CD4-positive, alpha-beta T cell treated with Interleukin-15 for 1 hour (primary cell): Measurements from ENCODE around the gene CTDP1.

Experiments
- DNase-seq: peaks from one replicate; pipeline ENCODE4 v3.0.0-alpha.2; 2020

CTDP1 gene

GRCh38 chr18:79644666-79645057 lies 34.9 kb upstream of the CTDP1 start:
- no peak for DNase-seq

GRCh38 chr18:79645291-79645983 lies 34.2 kb upstream of the CTDP1 start:
- DNase-seq: no peak

DNA sequence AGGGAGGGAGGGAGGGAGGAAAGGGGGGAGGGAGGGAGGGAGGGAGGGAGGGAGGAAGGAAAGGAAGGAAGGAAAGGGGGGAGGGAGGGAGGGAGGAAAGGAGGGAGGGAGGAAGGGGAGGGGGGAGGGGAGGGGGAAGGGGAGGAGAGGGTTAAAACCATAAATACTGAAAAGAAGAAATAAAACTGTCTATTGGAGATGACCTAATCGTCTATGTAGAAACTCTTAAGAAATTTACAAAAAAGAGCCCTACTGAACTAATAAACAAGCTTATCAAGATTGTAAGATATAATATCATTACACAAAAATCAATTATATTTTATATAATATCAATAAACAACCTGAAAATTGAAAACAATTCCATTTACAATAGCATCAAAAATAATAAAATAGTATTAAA lies 32.3 kb upstream of the CTDP1 start:
- DNase-seq: no peak

GRCh38 chr18:79650959-79651358 lies 28.6 kb upstream of the CTDP1 start:
- DNase-seq: no peak

GRCh38 chr18:79657342-79657996 lies 22.1 kb upstream of the CTDP1 start:
- no peak for DNase-seq

- no peak for DNase-seq
These were observed 21.2 kb upstream of the CTDP1 start for GRCh38 chr18:79658366-79658765.

DNA sequence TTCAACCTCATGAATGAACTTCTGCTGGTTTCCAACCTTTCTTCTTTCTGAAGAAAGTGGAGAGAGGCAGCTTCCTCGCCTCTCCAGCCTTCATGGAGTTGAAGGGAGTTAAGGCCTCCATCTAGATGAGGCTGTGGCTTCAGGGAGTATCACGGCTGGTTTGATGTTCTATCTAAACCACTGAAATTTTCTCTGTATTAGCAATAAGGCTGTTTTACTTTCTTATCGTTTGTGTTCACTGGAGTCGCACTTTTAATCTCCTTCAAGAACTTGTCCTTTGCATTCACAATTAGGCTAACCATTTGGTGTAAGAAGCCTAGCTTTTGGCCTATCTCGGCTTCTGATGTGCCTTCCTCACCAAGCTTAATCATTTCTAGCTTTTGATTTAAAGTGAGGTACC lies 19.9 kb upstream of the CTDP1 start:
- no peak for DNase-seq

GRCh38 chr18:79662034-79662433 lies 17.6 kb upstream of the CTDP1 start:
- no peak for DNase-seq

- no peak for DNase-seq
These were observed 17.2 kb upstream of the CTDP1 start for GRCh38 chr18:79662439-79662838.

- DNase-seq: no peak
These were observed 15.0 kb upstream of the CTDP1 start for GRCh38 chr18:79664525-79665125.

- DNase-seq: no peak
These were observed 11.4 kb upstream of the CTDP1 start for GRCh38 chr18:79668203-79668602.

GRCh38 chr18:79672490-79673276 lies 6.9 kb upstream of the CTDP1 start:
- no peak for DNase-seq

DNA sequence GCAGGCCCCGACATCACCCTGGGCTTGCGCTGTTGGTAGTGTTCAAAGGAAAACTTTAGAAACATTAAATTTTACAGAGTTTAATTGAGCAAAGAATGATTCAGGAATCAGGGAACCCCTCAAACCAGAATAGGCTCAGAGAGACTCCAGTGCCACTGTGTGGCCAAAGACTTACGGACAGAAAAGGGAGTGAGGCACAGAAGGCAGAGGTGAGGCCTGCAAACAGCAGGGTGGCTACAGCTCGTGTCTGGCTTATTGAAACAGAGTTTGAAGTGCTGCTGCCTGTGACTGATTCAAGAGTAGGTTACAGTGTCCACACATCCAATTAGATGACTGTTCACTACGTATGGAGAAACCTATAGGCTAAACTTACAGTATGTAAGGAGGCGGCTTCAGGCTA lies 2.4 kb upstream of the CTDP1 start:
- no peak for DNase-seq

DNA sequence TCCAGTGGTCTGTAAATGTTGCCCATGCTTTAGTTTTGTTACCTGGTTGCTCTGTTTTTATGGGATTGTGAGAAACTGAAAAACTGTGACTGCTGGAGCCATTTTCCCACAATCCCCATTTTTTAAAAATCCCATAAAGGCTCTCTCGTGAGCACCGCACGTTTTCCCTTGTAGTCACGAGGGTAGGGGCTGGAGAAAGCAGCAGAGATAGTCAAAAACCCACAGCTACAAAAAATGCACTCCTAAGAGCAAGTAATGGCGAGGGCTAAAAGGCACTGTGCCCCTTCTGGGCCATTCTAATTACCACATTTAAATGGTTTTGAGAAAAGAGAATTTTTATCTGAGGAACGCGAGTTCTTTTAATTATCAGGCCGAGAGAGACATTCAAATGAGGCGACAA lies 1.8 kb upstream of the CTDP1 start:
- no peak for DNase-seq

DNA sequence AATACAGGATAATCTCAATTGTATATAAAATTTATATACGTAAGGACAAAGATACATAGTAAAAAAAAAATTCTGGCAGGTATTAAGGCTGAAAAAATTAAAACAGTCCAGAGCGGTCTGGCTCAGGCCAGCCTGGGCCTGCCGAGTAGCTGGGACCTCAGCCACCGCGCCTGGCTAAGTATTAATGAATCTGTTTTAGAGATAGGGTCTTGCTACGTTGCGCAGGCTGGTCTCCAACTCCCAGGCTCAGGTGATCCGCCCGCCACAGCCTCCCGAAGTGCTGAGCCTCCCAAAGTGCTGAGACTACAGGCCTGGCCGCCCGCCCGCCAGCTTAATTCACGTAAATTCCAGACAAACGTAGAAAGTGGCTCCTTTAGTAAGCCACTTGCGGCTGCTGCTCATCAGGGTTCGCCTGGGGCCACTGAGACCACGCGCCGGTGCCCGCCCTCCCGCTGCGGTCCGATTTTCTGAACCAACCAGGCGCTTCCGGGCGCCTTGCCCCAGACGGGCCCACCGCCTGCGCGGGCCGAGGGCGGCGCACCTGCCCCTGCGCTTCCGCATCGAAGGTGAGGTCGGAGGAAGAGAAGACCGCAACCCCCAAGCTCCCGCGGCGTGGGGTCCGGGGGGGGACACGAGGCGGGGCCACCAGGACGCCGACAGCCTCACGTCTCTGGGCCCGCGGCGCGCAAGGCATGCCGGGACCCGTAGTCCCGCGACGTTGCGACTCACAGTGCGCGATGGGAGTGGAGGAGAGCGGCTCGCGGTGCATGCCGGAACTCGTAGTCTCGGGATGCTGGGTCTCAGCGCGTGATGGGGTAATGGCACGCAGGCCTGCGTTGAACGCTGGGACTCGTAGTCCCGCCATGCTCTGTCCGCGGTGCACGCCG lies 695 bp upstream of the CTDP1 start:
- peak; percentile 99 for DNase-seq

DNA sequence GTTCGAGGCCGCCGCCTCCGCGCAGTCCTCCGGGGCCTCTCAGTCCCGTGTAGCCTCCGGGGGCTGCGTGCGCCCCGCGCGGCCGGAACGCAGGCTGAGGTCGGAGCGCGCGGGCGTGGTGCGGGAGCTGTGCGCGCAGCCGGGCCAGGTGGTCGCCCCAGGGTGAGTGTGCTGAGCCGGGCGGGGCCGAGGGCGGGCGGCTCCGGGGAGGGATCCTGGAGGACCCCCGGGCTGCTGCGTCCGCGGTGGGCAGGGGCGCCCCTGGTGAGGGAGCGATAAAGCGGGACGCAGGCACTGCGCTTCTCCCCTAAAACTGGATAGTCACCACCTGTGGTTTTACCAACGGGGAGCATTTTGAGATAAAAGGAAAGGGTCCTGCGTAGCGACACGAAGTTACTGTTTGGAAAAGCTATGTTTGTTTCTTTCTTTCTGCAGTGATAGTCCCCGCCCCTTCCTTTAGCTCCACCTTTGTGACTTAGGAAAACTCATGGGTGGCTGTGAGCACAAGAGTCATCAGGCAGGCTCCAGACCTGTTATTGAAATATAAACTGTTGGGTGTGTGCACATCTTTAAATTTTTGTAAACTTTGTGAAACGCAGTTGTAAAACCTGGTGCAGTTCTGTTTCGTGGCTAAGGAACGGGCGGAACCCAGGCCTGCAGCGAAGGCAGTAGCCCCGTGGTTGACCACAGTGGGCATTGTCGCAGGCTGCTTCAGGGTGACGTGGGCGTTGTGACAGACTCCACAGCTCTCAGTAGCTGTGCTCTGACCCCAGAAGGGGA lies 687 bp downstream of the CTDP1 start:
- peak; percentile 51 for DNase-seq

- no peak for DNase-seq
These were observed 1.3 kb downstream of the CTDP1 start for GRCh38 chr18:79680891-79681339.

- peak; percentile 81 for DNase-seq
These were observed 2.1 kb downstream of the CTDP1 start for GRCh38 chr18:79681484-79682387.

DNA sequence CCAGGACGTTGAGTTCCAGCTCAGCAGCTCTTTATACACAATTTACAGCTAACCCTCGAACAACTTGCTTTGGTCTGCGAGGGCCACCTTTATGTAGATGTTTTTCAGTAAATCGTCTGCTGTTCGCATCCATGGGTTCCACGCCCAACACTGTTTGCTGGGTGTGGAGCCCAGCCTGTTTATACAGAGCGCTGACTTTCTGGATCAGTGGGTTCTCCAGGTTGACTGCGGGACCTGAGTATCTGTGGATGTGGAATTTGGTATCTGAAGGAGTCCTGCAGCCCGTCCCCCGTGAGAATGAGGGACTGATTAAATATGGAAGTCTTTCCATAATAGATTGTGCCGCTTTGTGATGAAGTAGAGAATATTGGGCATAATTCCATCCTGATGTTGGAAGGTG lies 2.9 kb downstream of the CTDP1 start:
- DNase-seq: no peak

DNA sequence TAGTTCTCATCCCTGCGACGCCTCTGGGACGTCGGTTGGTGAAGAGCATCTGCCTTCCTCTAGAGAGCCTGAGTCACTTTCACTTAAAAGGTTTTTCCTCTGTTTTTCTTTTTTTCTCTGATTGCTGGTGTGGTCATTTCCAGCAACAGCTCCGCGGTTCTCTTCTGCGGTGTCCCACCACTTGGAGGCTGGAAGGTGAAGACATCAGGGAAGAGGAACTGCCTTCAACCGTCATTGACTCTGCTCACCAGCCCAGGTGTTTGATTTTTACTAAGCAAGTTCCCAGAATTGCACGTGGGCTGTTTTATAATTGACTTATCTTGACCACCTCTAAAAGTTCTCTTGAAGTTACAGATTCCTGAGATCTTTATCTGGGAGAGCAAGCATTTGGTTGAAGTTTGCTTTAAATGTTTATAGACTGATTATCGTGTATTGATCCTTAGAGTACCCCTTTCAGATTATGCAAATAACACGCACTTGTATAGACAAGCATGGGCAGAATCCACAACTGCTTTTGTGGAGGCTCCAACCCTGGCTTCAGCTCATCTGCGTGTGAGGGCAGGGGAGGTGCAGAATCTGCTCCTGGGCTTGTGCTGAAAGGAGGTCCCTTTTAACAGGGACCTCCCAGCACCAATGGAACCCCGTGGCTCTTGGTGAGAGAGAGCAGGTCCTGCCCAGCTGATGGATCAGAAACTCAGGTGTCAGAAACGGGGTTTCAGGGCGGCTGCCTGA lies 3.5 kb downstream of the CTDP1 start:
- DNase-seq: peak; percentile 65
